IMR-90 (cell line): ENCODE measurements around the gene ANO4. TPM values are rescaled to one million over a fixed set of nuclear protein-coding genes. Genes with fewer than 3 reads are reported as not detected.

Experiments used
- ATAC-seq: fragments of 200-7000 bp; cut with Tn5 transposase; 2 replicates; pipeline ENCODE4 v1.9.1; 2020; ENCODE audit warnings: low read depth, mild to moderate bottlenecking, moderate library complexity
- BruUV-seq: library from RNA; stranded (reverse); fragments of 400-500 nt; replicated peaks from 2 replicates; lab custom pipeline; 2021; lab: Mats Ljungman, UMichigan
- CTCF ChIA-PET: fragments of 300-600 bp; formaldehyde crosslinking; extraction: SDS; loops from one replicate; lab custom pipeline; 2021; ENCODE audit warnings: antibody characterized with exemption; lab: Yijun Ruan, JAX
- POLR2A ChIA-PET: fragments of 300-600 bp; sonication (Branson Sonifier 250); formaldehyde crosslinking; loops from one replicate; lab custom pipeline; 2022; ENCODE audit warnings: antibody characterized with exemption; ENCODE audit not compliant: unreplicated experiment; lab: Charles Lee
- DNase-seq: peaks from one replicate; pipeline ENCODE4 v3.0.0; 2013
- H2AFZ ChIP-seq: replicated peaks from 2 replicates; pipeline ENCODE3; 2013; ENCODE audit warnings: low read length, mild to moderate bottlenecking; ENCODE audit not compliant: poor library complexity
- H2AK5ac ChIP-seq: 2 replicates; pipeline ENCODE4 v1.6.1; 2013; ENCODE audit warnings: low read depth, low read length, inconsistent platforms
- H2AK9ac ChIP-seq: replicated peaks from 2 replicates; pipeline ENCODE3; 2013; ENCODE audit warnings: mild to moderate bottlenecking, low read depth, low read length, moderate library complexity; ENCODE audit not compliant: poor library complexity
- H2BK120ac ChIP-seq: 2 replicates; pipeline ENCODE4 v1.6.1; 2013; ENCODE audit warnings: low read depth, low read length, inconsistent platforms
- H2BK15ac ChIP-seq: 3 replicates; pipeline ENCODE4 v1.6.1; 2013; ENCODE audit warnings: low read depth, low read length, inconsistent platforms
- H2BK20ac ChIP-seq: 2 replicates; pipeline ENCODE4 v1.6.1; 2013; ENCODE audit warnings: low read depth, mild to moderate bottlenecking, inconsistent platforms, low read length, moderate library complexity
- H2BK5ac ChIP-seq: 2 replicates; pipeline ENCODE4 v1.6.1; 2013; ENCODE audit warnings: mild to moderate bottlenecking, low read depth, low read length, inconsistent platforms; ENCODE audit not compliant: poor library complexity, severe bottlenecking
- H3K14ac ChIP-seq: replicated peaks from 2 replicates; pipeline ENCODE4 v1.6.1; 2013; ENCODE audit warnings: low read depth, low read length, inconsistent platforms
- H3K18ac ChIP-seq: 2 replicates; pipeline ENCODE4 v1.6.1; 2013; ENCODE audit warnings: low read depth, low read length, control low read depth
- H3K23ac ChIP-seq: 2 replicates; pipeline ENCODE4 v1.6.1; 2013; ENCODE audit warnings: low read depth, low read length, inconsistent platforms
- H3K27ac ChIP-seq: 2 replicates; pipeline ENCODE4 v1.5.1; 2013; ENCODE audit warnings: mild to moderate bottlenecking, control low read depth, low read length; ENCODE audit not compliant: insufficient read depth
- H3K27me3 ChIP-seq: 2 replicates; pipeline ENCODE4 v1.6.1; 2013; ENCODE audit warnings: low read length; ENCODE audit not compliant: control insufficient read depth, insufficient read depth
- H3K36me3 ChIP-seq: 2 replicates; pipeline ENCODE4 v1.6.1; 2013; ENCODE audit warnings: low read length, mixed read lengths; ENCODE audit not compliant: control insufficient read depth, insufficient read depth
- H3K4ac ChIP-seq: 2 replicates; pipeline ENCODE4 v1.6.1; 2013; ENCODE audit warnings: low read depth, low read length, inconsistent platforms
- H3K4me1 ChIP-seq: 2 replicates; pipeline ENCODE4 v1.6.1; 2013; ENCODE audit warnings: low read length, mixed read lengths; ENCODE audit not compliant: control insufficient read depth, insufficient read depth
- H3K4me2 ChIP-seq: 2 replicates; pipeline ENCODE4 v1.6.1; 2013; ENCODE audit warnings: low read depth, mild to moderate bottlenecking, control low read depth, low read length, moderate library complexity
- H3K4me3 ChIP-seq: 2 replicates; pipeline ENCODE4 v1.5.1; 2013; ENCODE audit warnings: low read depth, mild to moderate bottlenecking, control low read depth, low read length, moderate library complexity; ENCODE audit not compliant: insufficient read depth
- H3K56ac ChIP-seq: 2 replicates; pipeline ENCODE4 v1.6.1; 2013; ENCODE audit warnings: low read length, inconsistent platforms; ENCODE audit not compliant: insufficient read depth; ENCODE audit errors: extremely low read depth
- H3K79me1 ChIP-seq, 2 experiments: 2 replicates each; pipeline ENCODE4 v1.6.1; 2013; ENCODE audit warnings: low read length in 2 of 2, inconsistent platforms in 1 of 2, low read depth in 1 of 2
- H3K9ac ChIP-seq: 2 replicates; pipeline ENCODE4 v1.6.1; 2013; ENCODE audit warnings: low read depth, low read length, control low read depth
- H3K9me1 ChIP-seq: 2 replicates; pipeline ENCODE4 v1.6.1; 2013; ENCODE audit warnings: low read length, inconsistent platforms; ENCODE audit not compliant: insufficient read depth
- H3K9me3 ChIP-seq: 2 replicates; pipeline ENCODE4 v1.6.1; 2013; ENCODE audit warnings: low read length; ENCODE audit not compliant: control insufficient read depth, insufficient read depth
- H4K20me1 ChIP-seq: 2 replicates; pipeline ENCODE4 v1.6.1; 2013; ENCODE audit warnings: low read length, inconsistent platforms; ENCODE audit not compliant: insufficient read depth
- H4K5ac ChIP-seq: 2 replicates; pipeline ENCODE4 v1.6.1; 2013; ENCODE audit warnings: mild to moderate bottlenecking, low read depth, low read length, control low read depth
- H4K8ac ChIP-seq, 2 experiments: 2 replicates each; pipeline ENCODE4 v1.6.1; 2013; ENCODE audit warnings: low read depth in 2 of 2, low read length in 2 of 2, control low read depth in 1 of 2, inconsistent platforms in 1 of 2
- H4K91ac ChIP-seq: 2 replicates; pipeline ENCODE4 v1.6.1; 2013; ENCODE audit warnings: low read depth, low read length, inconsistent platforms; ENCODE audit not compliant: insufficient read depth
- CEBPB ChIP-seq: IDR thresholded peaks from 2 replicates; pipeline ENCODE4 v1.6.1; 2012; ENCODE audit warnings: low read depth, low read length, improper control_type of control experiment
- MAFK ChIP-seq: IDR thresholded peaks from 2 replicates; pipeline ENCODE4 v1.6.1; 2012; ENCODE audit warnings: low read depth, low read length, improper control_type of control experiment
- WGBS, 2 experiments: methylation state at CpG; one replicate each; pipeline versions ENCODE4 v1.1.5 to v1.1.7; 2013; ENCODE audit warnings: missing lambda C conversion rate in 2 of 2; ENCODE audit not compliant: insufficient read length in 1 of 2; ENCODE audit errors: extremely low coverage in 2 of 2; 5-methylcytosine and 5-hydroxymethylcytosine counted together
- dilution Hi-C: fragments of 300-500 bp; cut with HindIII; formaldehyde crosslinking; loops from one replicate; pipeline ENCODE4 v1.14.3; 2018; ENCODE audit warnings: low sequenced_read_pairs; ENCODE audit not compliant: unreplicated experiment
- in situ Hi-C: fragments of 300-500 bp; cut with MboI; formaldehyde crosslinking; loops from 3 replicates; pipeline ENCODE4 v1.14.3; 2019; ENCODE audit warnings: low sequenced_read_pairs, inconsistent platforms, mixed read lengths
- intact Hi-C: fragments of 100-400 bp; cut with micrococcal nuclease; formaldehyde crosslinking; loops from 2 replicates; pipeline ENCODE4 v1.10.0; 2022
- polyA plus RNA-seq, 3 experiments: library from polyadenylated mRNA; depleted of rRNA; stranded (reverse); fragments of >200 nt; gene quantifications; 2 replicates each; pipeline ENCODE4 v1.2.3, GENCODE V29; 2012; ENCODE audit warnings: low replicate concordance in 1 of 3
- total RNA-seq: library from RNA; depleted of rRNA; stranded (reverse); fragments of >200 nt; gene quantifications from 2 replicates; pipeline ENCODE4 v1.2.3, GENCODE V29; 2012

ANO4 gene
- total and polyA plus RNA-seq, 2 of the 4 experiments (the other 2 are of a cell fraction): 4.7 to 10.2 TPM

GRCh38 chr12:100904270-100904669 lies 109.7 kb downstream of the ANO4 start:
- no CpG with 5 or more reads among the region's 3 CpGs for WGBS, 2 experiments
- Histone ChIP-seq H4K5ac (no peak overlapping the region), H2AK5ac (no peak overlapping the region)

More at GRCh38 chr12:100904270-100904669, 109.7 kb downstream of the ANO4 start:
- H3K4ac ChIP-seq: no peak overlapping the region
- dilution Hi-C loops: no loop called here
- intact Hi-C loops: no loop called here
- no peak for TF ChIP-seq MAFK
- peak; percentile 71 for TF ChIP-seq CEBPB
- no TSS peak for BruUV-seq
- no peak overlapping the region for H2BK120ac ChIP-seq
- no peak overlapping the region for H3K56ac ChIP-seq
- H2BK15ac ChIP-seq: no peak overlapping the region
- no peak overlapping the region for H3K23ac ChIP-seq
- ATAC-seq (no peak), DNase-seq (peak; percentile 51)
- in situ Hi-C loops: no loop called here
- H2BK20ac ChIP-seq: no peak overlapping the region
- H3K36me3 ChIP-seq: peaks cover 7% of the 10 kb centered on the region
- H3K9me3 ChIP-seq: no peaks in the 10 kb centered on the region
- H4K91ac ChIP-seq: no peak overlapping the region; the same call in 1 of the 2 replicates
- CTCF ChIA-PET: no interaction called here
- H2AFZ ChIP-seq: no peak overlapping the region
- no peak overlapping the region for H2AK9ac ChIP-seq
- no peak overlapping the region for H3K9ac ChIP-seq
- H3K4me3 ChIP-seq: no peak overlapping the region
- POLR2A ChIA-PET: no interaction called here
- H4K20me1 ChIP-seq: no peaks in the 10 kb centered on the region
- H3K79me1 ChIP-seq: no peaks in the 10 kb centered on the region; a peak in 1 of 4 replicates
- H3K14ac ChIP-seq: no peak overlapping the region
- no peak overlapping the region for H4K8ac ChIP-seq
- no peak overlapping the region for H3K4me2 ChIP-seq
- peaks cover under 1% of the 10 kb centered on the region for H3K4me1 ChIP-seq
- H3K27ac ChIP-seq: no peak overlapping the region
- H3K27me3 ChIP-seq: no peaks in the 10 kb centered on the region
- H3K9me1 ChIP-seq: 0 out of 2 replicates have a peak, but pooled peaks cover under 1% of the 10 kb centered on the region
- no peak overlapping the region for H2BK5ac ChIP-seq
- no peak overlapping the region for H3K18ac ChIP-seq
